K562 (cell line): ENCODE results near the gene PLEKHH2. TPM values are rescaled to one million over a fixed set of nuclear protein-coding genes. Genes with fewer than 3 reads are reported as not detected.

Experiments
- ATAC-seq: fragments of 200-7000 bp; cut with Tn5 transposase; 3 replicates; pipeline ENCODE4 v1.9.1; 2020; ENCODE audit warnings: moderate library complexity
- BruUV-seq: library from RNA; stranded (reverse); fragments of 400-500 nt; replicated peaks from 2 replicates; lab custom pipeline; 2021; lab: Mats Ljungman, UMichigan
- CTCF ChIA-PET: fragments of 300-600 bp; formaldehyde crosslinking; extraction: SDS; loops from one replicate; lab custom pipeline; 2021; ENCODE audit warnings: low intra/inter-chr PET ratio; lab: Yijun Ruan, JAX
- POLR2A ChIA-PET: fragments of 300-600, 350-650 bp; sonication (Branson Sonifier 250); formaldehyde crosslinking; extraction: SDS; loops from one replicate; lab custom pipeline; 2021; ENCODE audit warnings: antibody characterized with exemption, inconsistent platforms; lab: Yijun Ruan, JAX
- DNase-seq, 4 experiments: peaks; one replicate each; pipeline versions ENCODE4 v3.0.0 to v3.0.0-alpha.2; 2011 to 2018; ENCODE audit warnings: low spot score in 3 of 4, mixed read lengths in 3 of 4; ENCODE audit errors: extremely low read depth in 1 of 4
- FAIRE-seq: peaks from 2 replicates; lab custom pipeline; 2011; peaks lifted over from hg19 to GRCh38; lab: Jason Lieb, UNC
- H2AFZ ChIP-seq: 2 replicates; pipeline ENCODE4 v1.6.0; 2011; ENCODE audit warnings: low read depth, low read length, control low read depth, inconsistent platforms
- H3K27ac ChIP-seq: fragments of 200-600 bp; 3 replicates; pipeline ENCODE4 v1.8.0; 2011; ENCODE audit warnings: low read depth, mild to moderate bottlenecking, control low read depth, inconsistent platforms, low read length, moderate library complexity, mixed read lengths; ENCODE audit errors: extremely low read depth
- H3K27me3 ChIP-seq, 2 experiments: fragments of 300-600 bp in 1 of 2; 2 replicates in 1 of 2; 3 replicates in 1 of 2; pipeline versions ENCODE4 v1.6.0 to v1.8.0; 2011; ENCODE audit warnings: inconsistent platforms in 2 of 2, low read length in 2 of 2, mild to moderate bottlenecking in 1 of 2, mixed read lengths in 1 of 2, moderate library complexity in 1 of 2; ENCODE audit not compliant: control insufficient read depth in 2 of 2, insufficient read depth in 2 of 2
- H3K36me3 ChIP-seq: fragments of 300-600 bp; 3 replicates; pipeline ENCODE4 v1.8.0; 2011; ENCODE audit warnings: mild to moderate bottlenecking, low read length, inconsistent platforms; ENCODE audit not compliant: control insufficient read depth, insufficient read depth
- H3K4me1 ChIP-seq, 2 experiments: fragments of 200-600 bp in 1 of 2; replicated peaks in 1 of 2; 2 replicates in 1 of 2; 3 replicates in 1 of 2; pipeline versions ENCODE4 v1.5.1 to v1.8.0; 2011; ENCODE audit warnings: inconsistent platforms in 2 of 2, low read length in 2 of 2, mild to moderate bottlenecking in 1 of 2, mixed read lengths in 1 of 2, moderate library complexity in 1 of 2; ENCODE audit not compliant: control insufficient read depth in 2 of 2, insufficient read depth in 2 of 2
- H3K4me2 ChIP-seq: 2 replicates; pipeline ENCODE4 v1.6.1; 2011; ENCODE audit warnings: low read length, control low read depth, inconsistent platforms, mixed read lengths; ENCODE audit not compliant: insufficient read depth
- H3K4me3 ChIP-seq: fragments of 200-600 bp; sonication (generic), shearing (Covaris generic); 2 replicates; pipeline ENCODE4 v1.5.1; 2016; ENCODE audit warnings: control low read depth, inconsistent platforms
- H3K79me2 ChIP-seq: fragments of 200-600 bp; 3 replicates; pipeline ENCODE4 v1.8.0; 2011; ENCODE audit warnings: low read length, inconsistent platforms; ENCODE audit not compliant: control insufficient read depth, insufficient read depth
- H3K9ac ChIP-seq, 2 experiments: 2 replicates each; pipeline versions ENCODE4 v1.6.0 to v1.6.1; 2011; ENCODE audit warnings: low read depth in 2 of 2, low read length in 2 of 2, control low read depth in 1 of 2, inconsistent platforms in 1 of 2, mild to moderate bottlenecking in 1 of 2, mixed read lengths in 1 of 2; ENCODE audit not compliant: insufficient read depth in 1 of 2
- H3K9me1 ChIP-seq: one replicate; pipeline ENCODE4 v1.6.0; 2011; ENCODE audit warnings: inconsistent platforms, mild to moderate bottlenecking, low read length, moderate library complexity; ENCODE audit not compliant: control insufficient read depth, insufficient read depth
- H3K9me3 ChIP-seq: replicated peaks from 2 replicates; pipeline ENCODE4 v1.5.1; 2011; ENCODE audit warnings: low read depth, low read length, inconsistent platforms; ENCODE audit not compliant: control insufficient read depth, insufficient read depth
- H4K20me1 ChIP-seq: replicated peaks from 2 replicates; pipeline ENCODE4 v1.6.1; 2011; ENCODE audit warnings: low read length, inconsistent platforms, mixed read lengths; ENCODE audit not compliant: control insufficient read depth, insufficient read depth
- ATF7 ChIP-seq: fragments of 450-650 bp; IDR thresholded peaks from 2 replicates; pipeline ENCODE4 v1.7.1; 2014; ENCODE audit warnings: mild to moderate bottlenecking, moderate library complexity
- EZH2 ChIP-seq: IDR thresholded peaks from 2 replicates; pipeline ENCODE4 v1.6.1; 2012; ENCODE audit warnings: low read depth, mild to moderate bottlenecking, inconsistent platforms, low read length, borderline replicate concordance
- FOXK1 ChIP-seq: sonication (generic); formaldehyde crosslinking; IDR thresholded peaks from 2 replicates; pipeline ENCODE4 v1.8.0; 2022; ENCODE audit warnings: missing genetic modification reagents, mild to moderate bottlenecking, borderline replicate concordance
- HDAC2 ChIP-seq: fragments of 450-650 bp; IDR thresholded peaks from 2 replicates; pipeline ENCODE4 v1.6.1; 2016; ENCODE audit warnings: mild to moderate bottlenecking
- SFPQ ChIP-seq: fragments of 200-400 bp; formaldehyde crosslinking; IDR thresholded peaks from 2 replicates; pipeline ENCODE4 v1.6.1; 2017; ENCODE audit warnings: mild to moderate bottlenecking, low read depth, low read length, moderate library complexity
- SUPT5H ChIP-seq: fragments of 450-650 bp; IDR thresholded peaks from 2 replicates; pipeline ENCODE4 v1.6.1; 2016
- TAF9B ChIP-seq: fragments of 450-650 bp; IDR thresholded peaks from 2 replicates; pipeline ENCODE4 v1.6.1; 2018; ENCODE audit warnings: mild to moderate bottlenecking; ENCODE audit not compliant: partially characterized antibody
- ZBTB33 ChIP-seq: sonication (generic); formaldehyde crosslinking; IDR thresholded peaks from 2 replicates; pipeline ENCODE4 v1.8.1; 2023; ENCODE audit warnings: mild to moderate bottlenecking, missing genetic modification reagents
- ZNF146 ChIP-seq: IDR thresholded peaks from one replicate; pipeline ENCODE4 v1.6.1; 2018; ENCODE audit warnings: missing compliant biosample characterization; ENCODE audit not compliant: unreplicated experiment
- ZNF395 ChIP-seq: fragments of 200-800 bp; sonication (Bioruptor generic); IDR thresholded peaks from 2 replicates; pipeline ENCODE4 v1.6.1; 2017; ENCODE audit warnings: missing genetic modification characterization, missing compliant biosample characterization
- ZZZ3 ChIP-seq: fragments of 450-650 bp; IDR thresholded peaks from 2 replicates; pipeline ENCODE4 v1.6.1; 2016; ENCODE audit warnings: antibody characterized with exemption, mild to moderate bottlenecking, moderate library complexity
- WGBS: fragments of 100-300 bp; shearing (Covaris generic); methylation state at CpG from one replicate; pipeline ENCODE4 v1.1.6; 2016; ENCODE audit warnings: low coverage, mixed read lengths; ENCODE audit not compliant: insufficient coverage; ENCODE audit errors: missing lambda C conversion rate; 5-methylcytosine and 5-hydroxymethylcytosine counted together
- in situ Hi-C: fragments of 300-500 bp; cut with MboI; formaldehyde crosslinking; loops from 4 replicates; pipeline ENCODE4 v1.15.0; 2018; ENCODE audit warnings: inconsistent platforms, mixed read lengths
- intact Hi-C: fragments of 100-400 bp; cut with micrococcal nuclease; formaldehyde crosslinking; loops from 2 replicates; pipeline ENCODE4 v1.14.2; 2022
- polyA plus RNA-seq, 8 experiments: library from polyadenylated mRNA; depleted of rRNA in 4 of 8; stranded (reverse) in 5 of 8; unstranded in 3 of 8; fragments of >200 nt; fragmentation: Nextera tagmentation in 2 of 8; fragmentation: Illumina TruSeq in 1 of 8; extraction: Ambion mirVana in 2 of 8; extraction: Trizol in 1 of 8; gene quantifications; 2 replicates each; pipeline versions ENCODE4 v1.2.1 to v1.2.3, GENCODE V29; 2011 to 2014; ENCODE audit warnings: inconsistent platforms in 1 of 8, missing spikeins in 1 of 8
- total RNA-seq, 7 experiments: library from RNA; depleted of rRNA in 6 of 7; stranded (reverse); fragments of >200 nt in 6 of 7; fragmentation: Illumina TruSeq in 2 of 7; extraction: Trizol in 2 of 7; gene quantifications; 2 replicates each; pipeline versions ENCODE4 v1.2.1 to v1.2.3, GENCODE V29; 2011 to 2021; ENCODE audit warnings: low replicate concordance in 1 of 7

Gene PLEKHH2
- total and polyA plus RNA-seq, 9 of the 15 experiments (the other 6 are each of a cell fraction or from before 2014, with no cell fraction given): 0.77 to 13.5 (median 2.7) TPM

- TF ChIP-seq ZNF395 (CRISPR knock-in tag) (no peak), ZBTB33 (CRISPR knock-in tag) (no peak), SUPT5H (no peak), EZH2 (no peak)
- TF ChIP-seq, all 486 proteins: peak for 4
Measured at GRCh38 chr2:43685357-43685756, 48.3 kb downstream of the PLEKHH2 start (continued).

DNA sequence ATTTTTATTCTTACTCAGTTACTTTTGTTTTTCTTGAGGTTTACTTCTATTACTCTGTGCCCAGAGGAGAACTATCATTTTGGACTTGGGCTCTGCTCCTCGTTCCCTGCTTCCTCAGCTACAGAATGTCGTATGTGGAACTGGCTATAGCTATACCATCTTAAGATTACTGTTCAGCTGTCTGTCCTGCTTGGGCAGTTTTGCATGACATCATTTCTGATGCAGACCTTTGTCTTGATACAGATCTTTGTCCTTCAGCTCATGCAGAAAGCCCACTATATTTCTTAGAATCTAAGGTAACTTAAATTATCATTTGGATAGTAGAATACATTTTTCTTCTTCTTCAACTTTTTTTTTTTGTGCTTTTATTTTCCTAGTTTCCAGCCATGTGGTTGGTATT lies 52.9 kb downstream of the PLEKHH2 start:
- ATAC-seq: no peak
- H3K36me3 ChIP-seq: no peaks in the 10 kb centered on the region
- H3K4me2 ChIP-seq: no peak overlapping the region
- TF ChIP-seq TAF9B (no peak), ZZZ3 (no peak), ZNF146 (CRISPR knock-in tag) (no peak), ATF7 (peak; percentile 53; the same call in 1 of the 2 replicates), HDAC2 (no peak), SFPQ (no peak), FOXK1 (CRISPR knock-in tag) (no peak)
- H3K9me3 ChIP-seq: no peaks in the 10 kb centered on the region
- in situ Hi-C loops: loop anchor here (5.0 kb wide), 1 partner anchor 53 kb away; the partner anchor contains the start of gene PLEKHH2
- H3K27me3 ChIP-seq: no peaks in the 10 kb centered on the region
- H3K79me2 ChIP-seq: no peaks in the 10 kb centered on the region
- no peak overlapping the region for H3K27ac ChIP-seq
- WGBS: 3% methylated on average over 2 of the region's 2 CpGs
- H3K9ac ChIP-seq: no peak overlapping the region
- H4K20me1 ChIP-seq: no peaks in the 10 kb centered on the region
- H3K9me1 ChIP-seq: no peaks in the 10 kb centered on the region
- DNase-seq: no peak
- ChIA-PET POLR2A (interaction anchor here (1.6 kb wide), 1 partner anchor 8 kb away, joined by 3 read pairs; no protein-coding TSS in a partner anchor), CTCF (no interaction called here)
- no TSS peak for BruUV-seq
- H2AFZ ChIP-seq: no peak overlapping the region
- 0 out of 5 replicates have a peak, but pooled peaks cover 0 to 1% of the 10 kb centered on the region in 2 experiments for H3K4me1 ChIP-seq
- H3K4me3 ChIP-seq: no peak overlapping the region
- FAIRE-seq: no peak
- intact Hi-C loops: no loop called here
